IPS DF 6.9 (cell line): ENCODE measurements around the gene DENND4A.
"Not testable (repeated sequence)": the region's sequence is repeated elsewhere in the genome, so short reads cannot be mapped to it uniquely, and the experiment has no call there.

Experiments used
- DNase-seq: peaks from one replicate; pipeline ENCODE4 v3.0.0-alpha.2; 2013; ENCODE audit warnings: low read depth, low spot score
- H3K27ac ChIP-seq: one replicate; pipeline ENCODE4 v1.5.1; 2013; ENCODE audit warnings: low read length, control low read depth
- H3K27me3 ChIP-seq: 2 replicates; pipeline ENCODE4 v1.6.1; 2013; ENCODE audit warnings: mild to moderate bottlenecking, low read length; ENCODE audit not compliant: control insufficient read depth, insufficient read depth
- H3K36me3 ChIP-seq: 2 replicates; pipeline ENCODE4 v1.6.1; 2013; ENCODE audit warnings: low read length; ENCODE audit not compliant: control insufficient read depth, insufficient read depth
- H3K4me1 ChIP-seq: 2 replicates; pipeline ENCODE4 v1.6.1; 2013; ENCODE audit warnings: low read length; ENCODE audit not compliant: control insufficient read depth, insufficient read depth
- H3K4me3 ChIP-seq: 2 replicates; pipeline ENCODE4 v1.5.1; 2013; ENCODE audit warnings: mild to moderate bottlenecking, low read length
- H3K9me3 ChIP-seq: 2 replicates; pipeline ENCODE4 v1.6.1; 2013; ENCODE audit warnings: low read length, inconsistent platforms; ENCODE audit not compliant: control insufficient read depth, insufficient read depth
- WGBS: extraction: QIAGEN DNeasy Blood & Tissue Kit; methylation state at CpG from one replicate; pipeline ENCODE4 v1.1.7; 2013; ENCODE audit warnings: mixed read lengths, missing lambda C conversion rate; ENCODE audit not compliant: insufficient read length, insufficient coverage; 5-methylcytosine and 5-hydroxymethylcytosine counted together

DENND4A gene

DNA sequence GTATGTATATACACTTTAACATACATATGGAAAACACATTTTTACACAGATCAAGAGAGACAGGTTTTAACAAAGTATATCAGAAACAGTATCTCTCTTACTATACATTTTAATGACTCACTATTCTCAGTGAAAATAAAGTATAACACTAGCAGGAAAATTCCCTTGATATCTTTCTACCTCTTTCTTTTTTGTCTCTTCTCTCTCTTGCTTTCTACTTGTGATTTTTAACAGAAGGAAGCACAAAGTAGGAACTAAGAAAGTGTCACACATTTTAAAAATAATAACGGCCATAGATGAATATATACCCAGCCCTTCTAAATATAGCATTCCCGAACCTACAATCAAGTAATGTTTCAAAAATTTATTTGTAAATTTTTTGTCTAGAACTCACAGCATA lies 4.8 kb downstream of the DENND4A start:
- no CpG with 5 or more reads among the region's 2 CpGs for WGBS
- Histone ChIP-seq H3K36me3 (no peaks in the 10 kb centered on the region), H3K4me3 (no peak overlapping the region), H3K27ac (no peak overlapping the region), H3K4me1 (no peaks in the 10 kb centered on the region), H3K27me3 (no peaks in the 10 kb centered on the region), H3K9me3 (no peaks in the 10 kb centered on the region)
- DNase-seq: no peak

DNA sequence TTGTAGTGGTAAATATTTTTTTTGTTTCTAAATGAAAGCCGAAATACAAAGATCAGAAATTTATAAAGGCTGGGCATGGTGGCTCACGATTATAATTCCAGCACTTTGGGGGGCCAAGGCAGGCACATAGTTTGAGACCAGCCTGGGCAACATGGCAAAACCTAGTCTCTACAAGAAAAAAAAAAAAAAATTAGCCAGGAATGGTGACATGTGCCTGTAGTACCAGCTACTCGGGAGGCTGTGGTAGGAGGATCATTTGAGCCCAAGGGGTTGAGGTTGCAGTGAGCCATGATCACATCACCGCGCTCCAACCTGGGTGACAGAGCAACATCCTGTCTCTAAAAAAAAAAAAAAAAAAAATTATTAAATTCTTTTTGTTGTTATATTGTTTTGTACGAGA lies 6.9 kb downstream of the DENND4A start:
- H3K27ac ChIP-seq: no peak overlapping the region

DNA sequence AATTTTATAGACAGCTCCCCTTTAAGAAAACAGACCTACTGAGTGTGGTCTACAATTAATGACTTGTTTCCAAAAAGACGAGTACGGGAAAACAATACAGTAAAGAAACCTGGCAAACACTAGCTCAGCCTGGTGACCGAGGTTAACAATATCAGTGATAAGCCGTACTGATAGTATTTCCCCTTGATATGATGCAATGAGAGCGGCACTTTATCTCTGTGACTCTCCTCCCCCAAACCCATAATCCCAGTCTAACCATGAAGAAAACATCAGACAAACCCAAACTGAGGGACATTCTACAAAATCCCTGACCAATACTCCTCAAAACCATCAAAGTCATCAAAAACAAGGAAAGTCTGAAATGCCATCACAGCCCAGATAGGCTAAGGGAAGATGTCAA lies 8.2 kb downstream of the DENND4A start:
- H3K4me1 ChIP-seq: no peaks in the 10 kb centered on the region
- H3K9me3 ChIP-seq: no peaks in the 10 kb centered on the region
- no peak for DNase-seq
- H3K36me3 ChIP-seq: no peaks in the 10 kb centered on the region
- no peak overlapping the region for H3K27ac ChIP-seq
- WGBS: no CpG with 5 or more reads among the region's 5 CpGs
- no peaks in the 10 kb centered on the region for H3K27me3 ChIP-seq
- H3K4me3 ChIP-seq: no peak overlapping the region

More for the DNA sequence above, 6.9 kb downstream of the DENND4A start:
- Histone ChIP-seq H3K36me3 (no peaks in the 10 kb centered on the region), H3K9me3 (no peaks in the 10 kb centered on the region), H3K4me3 (no peak overlapping the region), H3K27me3 (no peaks in the 10 kb centered on the region), H3K4me1 (no peaks in the 10 kb centered on the region)
- DNase-seq: no peak
- WGBS: no CpG with 5 or more reads among the region's 6 CpGs

DNA sequence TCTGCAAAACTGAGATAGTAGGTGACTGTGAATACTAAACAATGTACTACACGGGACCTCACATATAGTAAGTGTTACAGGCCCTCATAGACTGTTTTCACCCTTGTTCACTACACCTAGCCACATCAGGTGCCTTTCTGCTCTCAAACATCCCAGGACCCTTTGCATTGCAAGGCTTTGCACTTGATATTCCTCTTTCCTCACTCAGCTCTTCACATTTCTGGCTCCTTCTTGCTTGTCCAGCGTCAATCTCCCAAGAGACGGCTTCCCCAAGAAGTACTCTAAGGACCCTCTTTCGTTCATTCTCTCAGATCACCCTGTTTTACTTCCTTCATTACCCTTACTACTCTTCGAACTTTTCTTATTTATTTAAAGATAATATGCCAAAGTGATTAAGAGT lies 10.0 kb downstream of the DENND4A start:
- no peak overlapping the region for H3K27ac ChIP-seq
- H3K27me3 ChIP-seq: no peaks in the 10 kb centered on the region
- H3K9me3 ChIP-seq: no peaks in the 10 kb centered on the region
- no peaks in the 10 kb centered on the region for H3K4me1 ChIP-seq
- no peaks in the 10 kb centered on the region for H3K36me3 ChIP-seq
- H3K4me3 ChIP-seq: no peak overlapping the region
- 100% methylated on average over 2 of the region's 5 CpGs for WGBS
- no peak for DNase-seq

DNA sequence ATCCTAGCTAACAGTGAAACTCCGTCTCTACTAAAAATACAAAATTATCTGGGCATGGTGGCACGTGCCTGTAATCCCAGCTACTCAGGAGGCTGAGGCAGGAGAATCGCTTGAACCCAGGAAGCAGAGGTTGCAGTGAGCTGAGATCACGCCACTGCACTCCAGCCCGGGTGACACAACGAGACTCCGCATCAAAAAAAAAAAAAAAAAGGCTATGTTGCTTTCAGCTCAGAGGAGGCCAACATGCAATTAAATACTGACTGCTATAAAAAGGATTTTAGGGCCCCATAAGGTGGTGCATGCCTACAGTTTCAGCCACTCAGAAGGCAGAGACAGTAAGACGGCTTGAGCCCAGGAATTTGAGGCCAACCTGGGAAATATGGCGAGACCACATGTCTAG lies 13.4 kb downstream of the DENND4A start:
- not testable (repeated sequence) for H3K27ac ChIP-seq, H3K36me3 ChIP-seq, H3K4me1 ChIP-seq, H3K27me3 ChIP-seq, DNase-seq, H3K9me3 ChIP-seq, H3K4me3 ChIP-seq
- no CpG with 5 or more reads among the region's 9 CpGs for WGBS

DNA sequence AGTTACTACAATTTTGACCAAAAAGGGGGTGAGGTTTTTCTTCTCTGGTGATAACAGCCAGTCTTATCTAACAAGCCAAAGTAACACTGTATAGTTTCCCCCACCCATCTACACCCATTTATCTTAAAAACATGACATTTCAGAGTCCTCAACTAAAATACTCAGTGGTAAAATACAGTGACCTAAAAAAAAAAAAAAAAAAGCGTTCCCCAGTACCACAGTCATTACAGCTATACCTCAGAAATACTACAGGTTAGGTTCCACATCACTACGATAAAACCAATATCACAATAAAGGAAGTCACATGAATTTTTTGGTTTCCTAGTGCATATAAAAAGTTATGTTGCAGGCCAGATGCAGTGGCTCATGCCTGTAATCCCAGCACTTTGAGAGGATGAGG lies 13.8 kb downstream of the DENND4A start:
- no peaks in the 10 kb centered on the region for H3K9me3 ChIP-seq
- no peaks in the 10 kb centered on the region for H3K4me1 ChIP-seq
- H3K27me3 ChIP-seq: no peaks in the 10 kb centered on the region
- no peak overlapping the region for H3K27ac ChIP-seq
- H3K4me3 ChIP-seq: no peak overlapping the region
- no peak for DNase-seq
- no CpG with 5 or more reads among the region's 2 CpGs for WGBS
- no peaks in the 10 kb centered on the region for H3K36me3 ChIP-seq

DNA sequence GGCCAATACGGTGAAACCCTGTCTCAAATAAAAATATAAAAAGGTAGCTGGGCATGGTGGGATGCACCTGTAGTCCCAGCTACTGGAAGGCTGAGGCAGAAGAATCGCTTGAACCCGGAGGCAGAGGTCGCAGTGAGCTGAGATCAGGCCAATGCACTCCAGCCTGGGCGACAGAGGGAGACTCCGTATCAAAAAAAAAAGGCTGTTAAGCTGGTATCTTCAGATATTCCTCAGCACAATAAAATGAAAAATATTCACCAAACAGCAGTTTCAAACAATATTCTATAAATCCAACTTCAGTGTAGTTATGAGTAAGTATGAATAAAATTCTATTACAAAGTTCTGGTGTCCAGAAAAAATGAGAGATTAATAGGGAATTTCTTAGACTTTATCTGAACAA lies 14.2 kb downstream of the DENND4A start:
- no CpG with 5 or more reads among the region's 6 CpGs for WGBS
- H3K4me1 ChIP-seq: no peaks in the 10 kb centered on the region
- no peak for DNase-seq
- no peak overlapping the region for H3K27ac ChIP-seq
- no peak overlapping the region for H3K4me3 ChIP-seq
- no peaks in the 10 kb centered on the region for H3K27me3 ChIP-seq
- H3K9me3 ChIP-seq: no peaks in the 10 kb centered on the region
- no peaks in the 10 kb centered on the region for H3K36me3 ChIP-seq

DNA sequence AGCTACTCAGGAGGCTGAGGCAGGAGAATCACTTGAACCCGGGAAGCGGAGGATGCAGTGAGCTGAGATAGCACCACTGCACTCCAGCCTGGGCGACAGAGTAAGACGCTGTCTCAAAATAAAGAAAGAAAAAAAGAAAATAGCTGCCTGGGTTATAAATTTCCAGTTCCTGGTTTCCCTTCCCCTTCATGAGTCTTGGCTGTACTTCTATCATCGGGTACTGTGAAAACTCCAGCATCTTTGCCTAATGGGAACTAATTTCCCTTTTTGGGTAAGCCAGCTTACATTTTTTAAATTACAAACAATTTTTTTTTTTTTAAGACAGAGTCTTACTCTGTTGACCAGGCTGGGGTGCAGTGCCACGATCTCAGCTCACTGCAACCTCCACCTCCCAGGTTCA lies 15.0 kb downstream of the DENND4A start:
- Histone ChIP-seq H3K36me3 (no peaks in the 10 kb centered on the region), H3K27ac (no peak overlapping the region), H3K4me1 (no peaks in the 10 kb centered on the region), H3K27me3 (no peaks in the 10 kb centered on the region), H3K9me3 (no peaks in the 10 kb centered on the region), H3K4me3 (no peak overlapping the region)
- no peak for DNase-seq
- no CpG with 5 or more reads among the region's 6 CpGs for WGBS

DNA sequence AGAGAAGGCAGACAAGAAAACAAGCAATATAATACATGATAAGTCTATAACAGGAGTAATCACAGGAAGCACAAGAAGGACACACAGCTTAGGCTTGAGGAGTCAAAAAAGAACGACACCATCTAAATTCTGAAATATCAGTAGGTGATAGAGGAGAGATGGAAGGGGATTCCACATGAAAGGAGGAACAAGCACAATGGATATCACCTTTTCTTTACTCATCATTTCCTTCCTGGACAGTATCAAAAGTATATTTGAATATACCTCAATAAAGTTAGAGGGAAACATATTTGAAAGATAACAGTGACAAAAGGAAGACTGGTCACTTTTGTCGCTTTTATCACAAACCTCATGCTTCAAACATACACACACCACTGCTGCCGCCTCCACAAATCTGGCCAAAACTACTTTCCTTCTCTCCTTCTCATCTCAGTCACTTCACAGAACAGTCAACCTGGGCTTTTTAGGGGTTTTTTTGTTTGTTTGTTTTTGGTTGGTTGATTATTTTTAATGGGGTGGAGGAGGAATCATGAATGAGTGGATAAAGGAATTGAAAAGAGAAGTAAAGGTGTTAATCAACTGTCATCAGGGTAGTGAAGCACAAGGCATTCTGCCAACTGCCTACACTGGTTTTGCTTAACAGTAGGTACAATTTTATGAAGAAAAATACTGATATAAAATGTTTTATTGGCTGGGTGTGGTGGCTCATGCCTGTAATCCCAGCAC lies 18.5 kb downstream of the DENND4A start:
- H3K4me3 ChIP-seq: no peak overlapping the region
- DNase-seq: no peak
- H3K27ac ChIP-seq: no peak overlapping the region
- no peaks in the 10 kb centered on the region for H3K4me1 ChIP-seq
- no peaks in the 10 kb centered on the region for H3K9me3 ChIP-seq
- no CpG with 5 or more reads among the region's 3 CpGs for whole genome bisulfite sequencing
- no peaks in the 10 kb centered on the region for H3K27me3 ChIP-seq
- H3K36me3 ChIP-seq: no peaks in the 10 kb centered on the region

DNA sequence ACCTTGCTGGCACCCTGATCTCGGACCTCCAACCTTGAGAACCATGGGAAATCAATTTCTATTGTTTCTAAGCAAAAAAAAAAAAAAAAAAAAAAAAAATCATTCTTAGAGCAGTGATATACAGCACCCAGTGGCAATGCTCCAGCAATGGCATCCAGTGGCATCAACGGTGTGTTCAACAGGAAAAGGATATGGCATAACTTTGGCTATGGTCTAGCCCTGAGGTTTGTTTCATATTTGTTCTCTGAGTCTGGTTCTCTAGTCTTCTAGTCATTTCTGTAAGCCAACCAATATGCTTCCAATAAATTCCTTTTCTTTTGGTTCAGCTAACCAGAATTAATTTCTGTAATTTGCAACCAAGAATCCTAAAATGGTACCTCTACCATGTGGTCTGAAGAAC lies 19.2 kb downstream of the DENND4A start:
- no peaks in the 10 kb centered on the region for H3K36me3 ChIP-seq
- no CpG with 5 or more reads among the region's 2 CpGs for WGBS
- no peak overlapping the region for H3K4me3 ChIP-seq
- no peaks in the 10 kb centered on the region for H3K9me3 ChIP-seq
- H3K4me1 ChIP-seq: no peaks in the 10 kb centered on the region
- no peak overlapping the region for H3K27ac ChIP-seq
- DNase-seq: no peak
- H3K27me3 ChIP-seq: no peaks in the 10 kb centered on the region

DNA sequence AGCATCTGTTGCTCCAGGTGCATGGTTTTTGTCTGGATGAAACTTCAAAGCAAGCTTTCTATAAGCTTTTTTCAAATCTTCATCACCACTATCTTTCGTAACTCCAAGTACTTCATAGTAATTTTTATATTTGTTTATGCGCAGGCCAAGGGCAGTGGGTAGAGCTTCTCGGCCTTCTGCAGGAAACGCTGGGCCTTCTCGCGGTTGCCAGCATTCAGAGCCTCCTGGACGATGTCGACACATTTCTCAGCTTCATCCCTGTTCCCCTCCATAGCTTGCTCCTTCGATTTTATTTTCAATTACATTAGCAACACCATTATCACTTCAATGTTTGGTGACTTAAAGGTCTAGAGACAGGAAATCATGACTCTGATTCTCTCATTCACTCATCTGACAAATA lies 20.2 kb downstream of the DENND4A start:
- no peaks in the 10 kb centered on the region for H3K27me3 ChIP-seq
- H3K36me3 ChIP-seq: no peaks in the 10 kb centered on the region
- no peak overlapping the region for H3K4me3 ChIP-seq
- no peak overlapping the region for H3K27ac ChIP-seq
- no peaks in the 10 kb centered on the region for H3K9me3 ChIP-seq
- no peaks in the 10 kb centered on the region for H3K4me1 ChIP-seq
- WGBS: no CpG with 5 or more reads among the region's 9 CpGs
- DNase-seq: no peak
